ENCODE data around the gene BAX. TPM values are rescaled to one million over a fixed set of nuclear protein-coding genes. Genes with fewer than 3 reads are reported as not detected.

Gene BAX
- total and polyA plus RNA-seq, 9 of the 15 experiments (the other 6 are each of a cell fraction or from before 2014, with no cell fraction given), result 3.2 to 95.4 (median 44.5) TPM

DNA sequence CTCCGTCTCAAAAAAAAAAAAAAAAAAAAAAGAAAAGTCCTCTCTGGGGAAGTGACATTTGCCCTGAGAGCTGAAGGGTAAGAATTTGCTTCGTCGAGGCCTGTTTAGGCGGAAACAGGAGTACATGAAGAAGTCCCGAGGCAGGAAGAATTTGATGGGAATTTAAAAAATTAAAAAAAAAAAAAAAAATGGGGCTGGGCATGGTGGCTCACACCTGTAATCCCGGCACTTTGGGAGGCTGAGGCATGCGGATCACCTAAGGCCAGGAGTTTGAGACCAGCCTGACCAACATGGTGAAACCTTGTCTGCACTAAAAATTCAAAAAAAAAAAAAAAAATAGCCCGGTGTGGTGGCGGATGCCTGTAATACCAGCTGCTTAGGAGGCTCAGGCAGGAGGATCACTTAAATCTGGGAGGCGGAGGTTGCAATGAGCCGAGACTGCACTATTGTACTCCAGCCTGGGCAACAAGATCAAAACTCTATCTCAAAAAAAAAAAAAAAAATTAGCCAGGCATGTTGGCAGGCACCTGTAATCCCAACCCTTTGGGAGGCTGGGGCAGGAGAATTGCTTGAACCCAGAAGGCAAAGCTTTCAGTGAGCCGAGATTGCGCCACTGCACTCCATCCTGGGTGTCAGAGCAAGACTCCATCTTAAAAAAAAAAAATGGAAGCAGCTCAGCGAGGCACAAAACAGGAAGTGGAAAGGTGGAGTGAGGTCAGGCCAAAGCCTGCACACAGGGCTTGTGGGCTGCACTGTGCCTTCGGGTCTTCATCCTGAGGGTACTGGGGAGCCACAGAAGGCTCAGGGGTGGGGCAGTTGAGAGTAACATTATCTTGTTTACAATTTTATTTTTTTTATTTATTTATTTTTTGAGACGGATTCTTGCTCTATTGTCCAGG, 4.9 kb downstream of the BAX start (continued):
- TF ChIP-seq, protein P1, sequence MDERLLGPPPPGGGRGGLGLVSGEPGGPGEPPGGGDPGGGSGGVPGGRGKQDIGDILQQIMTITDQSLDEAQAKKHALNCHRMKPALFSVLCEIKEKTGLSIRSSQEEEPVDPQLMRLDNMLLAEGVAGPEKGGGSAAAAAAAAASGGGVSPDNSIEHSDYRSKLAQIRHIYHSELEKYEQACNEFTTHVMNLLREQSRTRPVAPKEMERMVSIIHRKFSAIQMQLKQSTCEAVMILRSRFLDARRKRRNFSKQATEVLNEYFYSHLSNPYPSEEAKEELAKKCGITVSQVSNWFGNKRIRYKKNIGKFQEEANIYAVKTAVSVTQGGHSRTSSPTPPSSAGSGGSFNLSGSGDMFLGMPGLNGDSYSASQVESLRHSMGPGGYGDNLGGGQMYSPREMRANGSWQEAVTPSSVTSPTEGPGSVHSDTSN (CRISPR knock-in tag; IDR thresholded peaks at IDR 0.05; ENCODE audit: low read depth), result no peak
- TF ChIP-seq, protein P1 (tag; conservative IDR thresholded peaks at IDR 0.05; ENCODE audit: low read depth), result no peak
- TF ChIP-seq SRSF9 (IDR thresholded peaks at IDR 0.05; ENCODE audit: borderline replicate concordance, low read depth, low read length) (no peak), MCM3 (IDR thresholded peaks at IDR 0.05) (no peak), CTBP1 (IDR thresholded peaks at IDR 0.05; ENCODE audit: borderline replicate concordance) (no peak), ZNF778 (CRISPR knock-in tag; IDR thresholded peaks at IDR 0.05) (no peak), RNF2 (IDR thresholded peaks at IDR 0.05) (no peak), SIN3B (IDR thresholded peaks at IDR 0.05; ENCODE audit: low read depth) (no peak), BRD4 (IDR thresholded peaks at IDR 0.05) (no peak), RBM15 (IDR thresholded peaks at IDR 0.05; ENCODE audit: insufficient read depth, low read length) (no peak), TBL1XR1 (IDR thresholded peaks at IDR 0.05; ENCODE audit: low read length in 2 of 2) (no peak), ZNF561 (CRISPR knock-in tag; conservative IDR thresholded peaks at IDR 0.05) (no peak), CCAR2 (IDR thresholded peaks at IDR 0.05; ENCODE audit: low read depth, low read length) (no peak), YY1 (IDR thresholded peaks at IDR 0.05; ENCODE audit: borderline replicate concordance in 1 of 3, control insufficient read depth in 1 of 3, extremely low read depth in 1 of 3, insufficient read depth in 3 of 3, insufficient read length in 1 of 3, insufficient replicate concordance in 2 of 3, low read depth in 1 of 3, low read length in 2 of 3) (peak in 1 of 3 experiments; percentile 59)
- TF ChIP-seq, protein P2, sequence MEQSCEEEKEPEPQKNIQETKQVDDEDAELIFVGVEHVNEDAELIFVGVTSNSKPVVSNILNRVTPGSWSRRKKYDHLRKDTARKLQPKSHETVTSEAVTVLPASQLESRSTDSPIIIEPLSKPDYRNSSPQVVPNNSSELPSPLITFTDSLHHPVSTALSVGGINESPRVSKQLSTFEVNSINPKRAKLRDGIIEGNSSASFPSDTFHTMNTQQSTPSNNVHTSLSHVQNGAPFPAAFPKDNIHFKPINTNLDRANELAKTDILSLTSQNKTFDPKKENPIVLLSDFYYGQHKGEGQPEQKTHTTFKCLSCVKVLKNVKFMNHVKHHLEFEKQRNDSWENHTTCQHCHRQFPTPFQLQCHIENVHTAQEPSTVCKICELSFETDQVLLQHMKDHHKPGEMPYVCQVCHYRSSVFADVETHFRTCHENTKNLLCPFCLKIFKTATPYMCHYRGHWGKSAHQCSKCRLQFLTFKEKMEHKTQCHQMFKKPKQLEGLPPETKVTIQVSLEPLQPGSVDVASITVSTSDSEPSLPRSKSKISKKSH (CRISPR knock-in tag; IDR thresholded peaks at IDR 0.05), result no peak
- TF ChIP-seq, protein P3, sequence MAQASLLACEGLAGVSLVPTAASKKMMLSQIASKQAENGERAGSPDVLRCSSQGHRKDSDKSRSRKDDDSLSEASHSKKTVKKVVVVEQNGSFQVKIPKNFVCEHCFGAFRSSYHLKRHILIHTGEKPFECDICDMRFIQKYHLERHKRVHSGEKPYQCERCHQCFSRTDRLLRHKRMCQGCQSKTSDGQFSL (CRISPR knock-in tag; IDR thresholded peaks at IDR 0.05), result no peak
- TF ChIP-seq, protein P3 (tag; IDR thresholded peaks at IDR 0.05), result no peak
- TF ChIP-seq, protein P4, sequence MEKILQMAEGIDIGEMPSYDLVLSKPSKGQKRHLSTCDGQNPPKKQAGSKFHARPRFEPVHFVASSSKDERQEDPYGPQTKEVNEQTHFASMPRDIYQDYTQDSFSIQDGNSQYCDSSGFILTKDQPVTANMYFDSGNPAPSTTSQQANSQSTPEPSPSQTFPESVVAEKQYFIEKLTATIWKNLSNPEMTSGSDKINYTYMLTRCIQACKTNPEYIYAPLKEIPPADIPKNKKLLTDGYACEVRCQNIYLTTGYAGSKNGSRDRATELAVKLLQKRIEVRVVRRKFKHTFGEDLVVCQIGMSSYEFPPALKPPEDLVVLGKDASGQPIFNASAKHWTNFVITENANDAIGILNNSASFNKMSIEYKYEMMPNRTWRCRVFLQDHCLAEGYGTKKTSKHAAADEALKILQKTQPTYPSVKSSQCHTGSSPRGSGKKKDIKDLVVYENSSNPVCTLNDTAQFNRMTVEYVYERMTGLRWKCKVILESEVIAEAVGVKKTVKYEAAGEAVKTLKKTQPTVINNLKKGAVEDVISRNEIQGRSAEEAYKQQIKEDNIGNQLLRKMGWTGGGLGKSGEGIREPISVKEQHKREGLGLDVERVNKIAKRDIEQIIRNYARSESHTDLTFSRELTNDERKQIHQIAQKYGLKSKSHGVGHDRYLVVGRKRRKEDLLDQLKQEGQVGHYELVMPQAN (IDR thresholded peaks at IDR 0.05; ENCODE audit: borderline replicate concordance), result no peak
